OCI-LY1 (cell line): ENCODE results near the gene ANKFN1.

Experiments used
- H2AFZ ChIP-seq: fragments of 200-600 bp; sonication (generic), shearing (Covaris generic); 2 replicates; pipeline ENCODE4 v1.6.0; 2014; ENCODE audit warnings: antibody characterized with exemption, mild to moderate bottlenecking, low read length
- H3F3A ChIP-seq: fragments of 200-600 bp; sonication (generic), shearing (Covaris generic); 2 replicates; pipeline ENCODE4 v1.6.0; 2014; ENCODE audit warnings: mild to moderate bottlenecking, antibody characterized with exemption, low read length, moderate library complexity; ENCODE audit not compliant: insufficient read depth
- H3K27ac ChIP-seq: fragments of 200-600 bp; sonication (generic); 2 replicates; pipeline ENCODE4 v1.5.1; 2014; ENCODE audit warnings: low read length, mixed run types, mild to moderate bottlenecking, low read depth; ENCODE audit not compliant: poor library complexity, severe bottlenecking
- H3K27me3 ChIP-seq: fragments of 200-600 bp; sonication (generic); 2 replicates; pipeline ENCODE4 v1.6.0; 2014; ENCODE audit warnings: antibody characterized with exemption, mild to moderate bottlenecking, low read length, moderate library complexity; ENCODE audit not compliant: insufficient read depth
- H3K36me3 ChIP-seq: fragments of 200-600 bp; sonication (generic); 2 replicates; pipeline ENCODE4 v1.6.1; 2014; ENCODE audit warnings: mild to moderate bottlenecking, antibody characterized with exemption, low read length, moderate library complexity, mixed read lengths; ENCODE audit not compliant: insufficient read depth
- H3K4me1 ChIP-seq: fragments of 200-600 bp; sonication (generic); 2 replicates; pipeline ENCODE4 v1.5.1; 2014; ENCODE audit warnings: mild to moderate bottlenecking, low read length, moderate library complexity; ENCODE audit not compliant: insufficient read depth, severe bottlenecking
- H3K4me2 ChIP-seq: fragments of 200-600 bp; sonication (generic), shearing (Covaris generic); 2 replicates; pipeline ENCODE4 v1.6.1; 2014; ENCODE audit warnings: low read length
- H3K4me3 ChIP-seq: fragments of 200-600 bp; sonication (generic); 2 replicates; pipeline ENCODE4 v1.5.1; 2014; ENCODE audit warnings: low read length, low read depth, mild to moderate bottlenecking, mixed read lengths; ENCODE audit not compliant: poor library complexity, severe bottlenecking
- H3K79me2 ChIP-seq: fragments of 200-600 bp; shearing (Covaris generic); 2 replicates; pipeline ENCODE4 v1.6.1; 2016; ENCODE audit warnings: mixed run types, low read length, mixed read lengths; ENCODE audit not compliant: insufficient read depth
- H3K9ac ChIP-seq: fragments of 200-600 bp; sonication (generic), shearing (Covaris generic); 2 replicates; pipeline ENCODE4 v1.6.1; 2014; ENCODE audit warnings: mild to moderate bottlenecking, low read length, mixed read lengths
- H3K9me2 ChIP-seq: fragments of 200-600 bp; sonication (generic), shearing (Covaris generic); 2 replicates; pipeline ENCODE4 v1.6.1; 2014; ENCODE audit warnings: low read depth, mild to moderate bottlenecking, low read length, mixed read lengths
- H3K9me3 ChIP-seq: fragments of 200-600 bp; shearing (Covaris generic); 2 replicates; pipeline ENCODE4 v1.6.1; 2014; ENCODE audit warnings: low read length, mixed read lengths
- H4K20me1 ChIP-seq: fragments of 200-600 bp; sonication (generic), shearing (Covaris generic); 2 replicates; pipeline ENCODE4 v1.6.0; 2016; ENCODE audit warnings: mild to moderate bottlenecking, low read length; ENCODE audit not compliant: insufficient read depth
- EZH2 ChIP-seq: fragments of 200-600 bp; sonication (generic), shearing (Covaris generic); IDR thresholded peaks from 2 replicates; pipeline ENCODE4 v1.8.0; 2017; ENCODE audit warnings: borderline replicate concordance, mixed run types, mild to moderate bottlenecking, antibody characterized with exemption, low read length, moderate library complexity, mixed read lengths
- TF ChIP-seq, protein P1 (sequence below): fragments of 200-600 bp; sonication (generic), shearing (Covaris generic); IDR thresholded peaks from 2 replicates; pipeline ENCODE4 v1.5.1; 2017; ENCODE audit warnings: mild to moderate bottlenecking, antibody characterized with exemption, low read length, moderate library complexity, mixed read lengths

ANKFN1 gene

DNA sequence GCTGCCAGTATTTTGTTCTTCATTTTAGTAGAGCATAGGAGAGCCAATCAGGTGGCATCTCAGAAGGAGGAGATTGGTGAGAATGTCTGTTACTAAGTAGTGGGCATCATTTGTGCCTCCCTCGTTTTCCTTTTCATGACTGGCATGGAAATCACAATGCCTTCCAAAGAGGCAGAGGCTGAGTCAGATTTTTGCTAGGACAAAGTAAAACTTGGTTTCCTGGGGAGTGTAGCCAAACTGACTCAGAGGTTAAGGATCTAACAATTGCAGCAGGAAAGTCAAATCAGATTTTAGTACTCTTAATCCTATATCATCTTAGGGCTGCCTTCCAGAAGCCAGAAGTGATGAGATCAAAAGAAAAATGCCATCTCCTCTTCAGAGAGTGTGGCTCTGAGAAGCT, 138.7 kb downstream of the ANKFN1 start:
- no peaks in the 10 kb centered on the region for H3K36me3 ChIP-seq
- H3K4me2 ChIP-seq: no peak overlapping the region
- H2AFZ ChIP-seq: no peak overlapping the region
- no peaks in the 10 kb centered on the region for H3F3A ChIP-seq
- no peaks in the 10 kb centered on the region for H3K27me3 ChIP-seq
- H3K9ac ChIP-seq: no peak overlapping the region
- H3K9me3 ChIP-seq: no peaks in the 10 kb centered on the region
- no peak for TF ChIP-seq EZH2
- TF ChIP-seq, protein P1, sequence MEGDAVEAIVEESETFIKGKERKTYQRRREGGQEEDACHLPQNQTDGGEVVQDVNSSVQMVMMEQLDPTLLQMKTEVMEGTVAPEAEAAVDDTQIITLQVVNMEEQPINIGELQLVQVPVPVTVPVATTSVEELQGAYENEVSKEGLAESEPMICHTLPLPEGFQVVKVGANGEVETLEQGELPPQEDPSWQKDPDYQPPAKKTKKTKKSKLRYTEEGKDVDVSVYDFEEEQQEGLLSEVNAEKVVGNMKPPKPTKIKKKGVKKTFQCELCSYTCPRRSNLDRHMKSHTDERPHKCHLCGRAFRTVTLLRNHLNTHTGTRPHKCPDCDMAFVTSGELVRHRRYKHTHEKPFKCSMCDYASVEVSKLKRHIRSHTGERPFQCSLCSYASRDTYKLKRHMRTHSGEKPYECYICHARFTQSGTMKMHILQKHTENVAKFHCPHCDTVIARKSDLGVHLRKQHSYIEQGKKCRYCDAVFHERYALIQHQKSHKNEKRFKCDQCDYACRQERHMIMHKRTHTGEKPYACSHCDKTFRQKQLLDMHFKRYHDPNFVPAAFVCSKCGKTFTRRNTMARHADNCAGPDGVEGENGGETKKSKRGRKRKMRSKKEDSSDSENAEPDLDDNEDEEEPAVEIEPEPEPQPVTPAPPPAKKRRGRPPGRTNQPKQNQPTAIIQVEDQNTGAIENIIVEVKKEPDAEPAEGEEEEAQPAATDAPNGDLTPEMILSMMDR: no peak
- H3K4me1 ChIP-seq: no peaks in the 10 kb centered on the region
- H3K79me2 ChIP-seq: no peaks in the 10 kb centered on the region
- H3K9me2 ChIP-seq: no peaks in the 10 kb centered on the region
- H3K27ac ChIP-seq: no peak overlapping the region
- no peak overlapping the region for H3K4me3 ChIP-seq
- no peaks in the 10 kb centered on the region for H4K20me1 ChIP-seq

DNA sequence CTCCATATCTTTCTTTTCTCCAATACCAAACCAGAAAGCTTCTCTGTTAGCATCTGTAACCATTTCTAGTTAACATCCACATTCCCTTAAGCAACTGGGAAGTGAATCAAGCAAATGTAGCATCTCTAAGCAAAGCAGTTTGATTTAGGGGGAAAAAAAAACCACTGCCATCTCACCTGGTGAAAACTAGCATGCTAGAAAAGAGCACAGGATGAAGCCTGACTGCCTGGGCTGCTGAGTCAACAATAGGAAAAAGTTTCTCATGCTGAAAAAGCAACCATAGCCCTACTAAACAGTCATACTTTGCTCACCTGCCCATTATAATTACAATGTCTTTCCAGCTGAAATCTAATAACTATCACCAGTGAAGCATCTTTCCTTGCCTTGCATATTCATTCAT, 139.3 kb downstream of the ANKFN1 start:
- TF ChIP-seq, protein P1: no peak
- no peak overlapping the region for H3K4me2 ChIP-seq

DNA sequence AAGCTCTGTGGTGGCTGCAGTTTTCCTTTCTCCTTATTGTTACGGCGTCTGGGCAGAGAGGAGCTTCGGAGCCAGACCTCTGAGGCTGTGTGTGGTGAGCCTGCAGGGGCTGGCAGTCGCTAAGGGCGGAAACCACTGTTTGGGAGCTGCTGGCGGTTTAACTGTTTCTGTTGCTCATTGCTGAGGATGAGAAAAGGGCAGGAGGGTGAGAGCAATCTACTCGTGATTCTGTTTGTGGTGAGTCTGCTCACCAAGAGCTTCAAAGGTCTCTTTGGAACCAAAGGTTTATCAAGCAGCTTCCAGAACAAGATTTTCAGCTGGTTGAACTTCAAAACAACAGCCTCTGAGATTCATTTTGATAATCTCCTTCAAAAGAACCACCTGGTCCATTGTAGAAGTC, 143.9 kb downstream of the ANKFN1 start:
- no peaks in the 10 kb centered on the region for H3K9me2 ChIP-seq
- H3K27me3 ChIP-seq: no peaks in the 10 kb centered on the region
- H3K4me3 ChIP-seq: no peak overlapping the region
- no peaks in the 10 kb centered on the region for H3K4me1 ChIP-seq
- H3K9ac ChIP-seq: no peak overlapping the region
- no peaks in the 10 kb centered on the region for H3K36me3 ChIP-seq
- H3K27ac ChIP-seq: no peak overlapping the region
- H3K9me3 ChIP-seq: no peaks in the 10 kb centered on the region
- no peaks in the 10 kb centered on the region for H4K20me1 ChIP-seq
- H3K4me2 ChIP-seq: no peak overlapping the region
- TF ChIP-seq, protein P1: no peak
- H3K79me2 ChIP-seq: no peaks in the 10 kb centered on the region
- H3F3A ChIP-seq: no peaks in the 10 kb centered on the region
- no peak overlapping the region for H2AFZ ChIP-seq

More for the DNA sequence above, 139.3 kb downstream of the ANKFN1 start:
- Histone ChIP-seq H3K4me3 (no peak overlapping the region), H3K9me2 (no peaks in the 10 kb centered on the region), H3K9ac (no peak overlapping the region), H3K79me2 (no peaks in the 10 kb centered on the region), H3K27ac (no peak overlapping the region), H3K36me3 (no peaks in the 10 kb centered on the region), H3K9me3 (no peaks in the 10 kb centered on the region), H3K27me3 (no peaks in the 10 kb centered on the region), H2AFZ (no peak overlapping the region), H4K20me1 (no peaks in the 10 kb centered on the region), H3K4me1 (no peaks in the 10 kb centered on the region), H3F3A (no peaks in the 10 kb centered on the region)
